AG09319 (cell line): Measurements from ENCODE around the gene DCAF7.

ENCODE experiments used
- DNase-seq: peaks from one replicate; pipeline ENCODE4 v3.0.0-alpha.2; 2010; ENCODE audit warnings: low read depth; ENCODE audit errors: extremely low read depth
- TF ChIP-seq, protein P1 (sequence below): IDR thresholded peaks from 2 replicates; pipeline ENCODE4 v1.5.1; 2011; ENCODE audit warnings: low read depth, mild to moderate bottlenecking, inconsistent platforms, low read length, moderate library complexity

DCAF7 gene

DNA sequence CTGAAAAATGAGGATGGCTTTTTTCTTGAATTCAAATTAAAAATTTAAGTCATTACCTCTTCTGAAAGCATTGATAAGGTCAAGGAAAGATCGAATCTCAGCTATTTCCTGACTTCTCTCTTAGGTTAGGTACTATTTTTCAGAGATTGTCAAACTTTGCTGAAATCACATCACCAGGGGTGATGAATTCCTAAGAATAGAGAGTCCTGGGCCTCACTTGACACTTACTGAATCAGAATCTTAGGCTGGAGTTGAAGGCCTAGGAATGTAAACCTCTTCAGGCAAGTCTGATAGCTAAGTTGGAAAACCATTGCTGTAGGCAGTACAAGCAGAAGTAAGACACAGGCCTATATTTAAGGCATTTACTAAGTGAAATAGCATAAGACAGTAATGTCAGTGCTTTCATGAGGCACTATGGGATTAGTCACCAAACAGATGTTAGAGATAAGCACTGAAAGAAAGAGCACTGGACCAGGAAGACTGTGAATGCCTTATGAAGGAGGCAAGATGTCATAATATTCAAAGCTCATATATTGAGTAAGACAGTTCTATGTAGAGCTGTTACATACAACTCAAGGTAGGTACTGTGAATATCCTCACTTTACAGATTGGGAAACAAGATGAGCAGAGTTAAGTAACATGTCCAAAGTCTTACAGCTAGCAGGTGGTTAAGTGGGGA, 21.5 kb downstream of the DCAF7 start:
- DNase-seq = peak; percentile 25
- TF ChIP-seq, protein P1, sequence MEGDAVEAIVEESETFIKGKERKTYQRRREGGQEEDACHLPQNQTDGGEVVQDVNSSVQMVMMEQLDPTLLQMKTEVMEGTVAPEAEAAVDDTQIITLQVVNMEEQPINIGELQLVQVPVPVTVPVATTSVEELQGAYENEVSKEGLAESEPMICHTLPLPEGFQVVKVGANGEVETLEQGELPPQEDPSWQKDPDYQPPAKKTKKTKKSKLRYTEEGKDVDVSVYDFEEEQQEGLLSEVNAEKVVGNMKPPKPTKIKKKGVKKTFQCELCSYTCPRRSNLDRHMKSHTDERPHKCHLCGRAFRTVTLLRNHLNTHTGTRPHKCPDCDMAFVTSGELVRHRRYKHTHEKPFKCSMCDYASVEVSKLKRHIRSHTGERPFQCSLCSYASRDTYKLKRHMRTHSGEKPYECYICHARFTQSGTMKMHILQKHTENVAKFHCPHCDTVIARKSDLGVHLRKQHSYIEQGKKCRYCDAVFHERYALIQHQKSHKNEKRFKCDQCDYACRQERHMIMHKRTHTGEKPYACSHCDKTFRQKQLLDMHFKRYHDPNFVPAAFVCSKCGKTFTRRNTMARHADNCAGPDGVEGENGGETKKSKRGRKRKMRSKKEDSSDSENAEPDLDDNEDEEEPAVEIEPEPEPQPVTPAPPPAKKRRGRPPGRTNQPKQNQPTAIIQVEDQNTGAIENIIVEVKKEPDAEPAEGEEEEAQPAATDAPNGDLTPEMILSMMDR = no peak

DNA sequence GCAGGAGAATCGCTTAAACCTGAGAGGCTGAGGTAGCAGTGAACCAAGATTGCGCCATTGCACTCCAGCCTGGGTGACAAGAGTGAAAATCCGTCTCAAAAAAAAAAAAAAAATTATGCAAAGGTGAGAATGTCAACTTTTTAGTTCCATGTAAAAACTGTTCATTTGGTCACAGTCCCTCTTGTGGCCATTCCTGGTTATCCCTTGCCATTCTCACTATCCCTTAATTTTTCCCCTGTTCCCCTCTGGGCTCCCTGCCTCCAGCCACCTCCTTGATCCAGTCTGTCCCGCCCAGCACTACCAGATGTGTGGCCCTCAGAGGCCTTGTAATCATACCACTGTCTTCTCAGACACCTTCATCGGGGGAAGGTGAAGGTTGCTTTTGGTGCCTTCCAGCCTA, 23.4 kb downstream of the DCAF7 start:
- TF ChIP-seq, protein P1 = peak; percentile 20
- no peak for DNase-seq

DNA sequence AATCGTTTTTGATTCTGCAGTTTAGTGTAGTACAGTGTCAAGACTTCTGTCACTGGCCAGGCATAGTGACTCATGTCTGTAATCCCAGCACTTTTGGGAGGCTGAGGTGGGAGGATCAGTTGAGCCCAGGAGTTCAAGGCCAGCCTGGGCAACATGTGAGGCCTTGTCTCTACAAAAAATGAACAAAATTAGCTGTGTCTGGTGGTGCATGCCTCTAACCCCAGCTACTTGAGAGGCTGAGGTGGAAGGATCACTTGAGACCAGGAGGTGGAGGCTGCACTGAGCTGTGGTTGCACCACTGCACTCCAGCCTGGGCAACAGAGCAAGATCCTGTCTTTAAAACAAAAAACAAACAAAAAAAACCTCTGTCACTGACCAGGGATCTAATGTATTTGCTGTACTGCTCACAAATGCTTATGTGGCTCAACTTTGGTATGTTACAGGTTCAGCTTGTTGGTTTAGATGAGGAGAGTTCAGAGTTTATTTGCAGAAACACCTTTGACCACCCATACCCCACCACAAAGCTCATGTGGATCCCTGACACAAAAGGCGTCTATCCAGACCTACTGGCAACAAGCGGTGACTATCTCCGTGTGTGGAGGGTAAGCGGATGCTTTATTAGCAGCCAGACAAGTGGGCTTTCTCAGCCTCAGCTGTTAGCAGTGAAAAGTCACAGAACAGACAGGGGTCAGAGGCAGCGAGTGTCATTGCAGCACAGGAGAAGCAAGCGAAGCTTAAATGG, 27.9 kb downstream of the DCAF7 start:
- TF ChIP-seq, protein P1 = no peak

DNA sequence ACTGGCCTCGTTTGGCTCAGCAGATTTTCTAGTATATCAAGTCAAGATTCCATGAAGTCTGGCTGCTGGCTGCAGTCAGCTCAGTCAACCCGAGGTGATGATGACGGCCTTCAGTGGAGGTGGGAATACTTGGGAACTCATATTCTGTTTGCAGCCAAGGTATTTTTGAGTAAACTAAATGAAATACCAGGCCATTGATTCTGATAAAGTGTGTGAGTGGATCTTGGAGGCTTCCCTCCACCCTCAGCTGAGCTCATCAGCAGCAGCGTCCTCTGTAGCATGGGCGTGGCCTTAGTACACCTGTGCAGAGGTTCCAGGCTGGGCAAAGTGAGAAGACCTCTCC, 28.5 kb downstream of the DCAF7 start:
- no peak for DNase-seq
- TF ChIP-seq, protein P1 = no peak

More for the DNA sequence above, 27.9 kb downstream of the DCAF7 start:
- DNase-seq = no peak

DNA sequence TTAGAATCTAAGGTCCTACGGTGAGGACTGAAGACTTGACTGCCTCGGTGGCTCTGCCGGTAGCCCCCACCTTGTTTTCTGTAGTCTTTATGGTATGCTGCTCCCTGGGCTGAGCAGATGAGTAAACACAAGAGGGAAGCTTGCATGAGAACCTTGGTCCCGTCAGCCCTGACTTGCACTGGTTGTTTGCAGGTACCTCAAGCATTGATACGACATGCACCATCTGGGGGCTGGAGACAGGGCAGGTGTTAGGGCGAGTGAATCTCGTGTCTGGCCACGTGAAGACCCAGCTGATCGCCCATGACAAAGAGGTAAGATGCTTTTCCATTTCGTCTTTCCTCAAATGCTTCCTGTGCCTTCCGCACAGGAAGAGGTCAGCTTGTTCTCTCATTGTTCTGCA, 29.4 kb downstream of the DCAF7 start:
- no peak for DNase-seq
- TF ChIP-seq, protein P1 = no peak

DNA sequence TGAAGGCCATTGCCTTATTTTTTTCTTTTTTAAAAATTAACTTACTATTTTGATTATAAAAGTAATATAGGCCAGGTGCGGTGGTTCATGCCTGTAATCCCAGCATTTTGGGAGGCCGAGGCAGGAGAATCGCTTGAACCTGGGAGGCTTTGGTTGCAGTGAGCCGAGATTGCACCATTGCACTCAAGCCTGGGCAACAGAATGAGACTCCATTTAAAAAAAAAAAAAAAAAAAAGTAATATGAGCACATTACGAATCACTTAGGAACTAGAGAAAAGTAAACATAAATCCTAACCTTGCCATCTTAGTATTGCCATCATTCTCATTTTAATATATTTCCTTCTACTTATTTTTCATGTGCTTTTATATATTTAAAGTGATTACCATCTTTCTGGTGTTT, 37.5 kb downstream of the DCAF7 start:
- TF ChIP-seq, protein P1 = no peak
- DNase-seq = no peak

DNA sequence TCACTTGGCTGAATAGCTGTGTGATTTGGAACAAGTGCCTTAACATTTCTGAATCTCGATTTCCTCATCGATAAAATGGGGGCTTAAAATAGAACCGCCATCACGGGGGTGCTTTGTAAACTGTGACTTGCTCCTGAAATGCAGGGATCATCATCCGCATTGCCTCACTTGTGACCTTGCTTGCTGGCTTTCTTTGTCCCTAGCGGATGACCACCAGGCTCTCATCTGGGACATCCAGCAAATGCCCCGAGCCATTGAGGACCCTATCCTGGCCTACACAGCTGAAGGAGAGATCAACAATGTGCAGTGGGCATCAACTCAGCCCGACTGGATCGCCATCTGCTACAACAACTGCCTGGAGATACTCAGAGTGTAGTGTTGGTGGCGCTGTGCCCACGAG, 38.5 kb downstream of the DCAF7 start:
- no peak for DNase-seq
- TF ChIP-seq, protein P1 = no peak
